Posterior cingulate gyrus (tissue), 11 donors: ENCODE measurements around the gene C20orf141.
"Not testable (repeated sequence)": the region's sequence is repeated elsewhere in the genome, so short reads cannot be mapped to it uniquely, and the experiment has no call there.

Experiments
- DNase-seq, 10 donors: peaks; one replicate each; pipeline versions ENCODE4 v3.0.0 to v3.0.0-alpha.2; 2020 to 2021; ENCODE audit warnings: mixed read lengths in 3 of 10
- intact Hi-C: fragments of 100-400 bp; cut with DNase I; formaldehyde crosslinking; loops from one replicate; pipeline ENCODE4 v1.15.1; 2023

C20orf141 gene

GRCh38 chr20:2799271-2799670, 15.5 kb upstream of the C20orf141 start:
- DNase-seq, result peak in 1 of 10 donors; percentile 75
- intact Hi-C loops, result no loop called here

GRCh38 chr20:2799688-2800520, 14.9 kb upstream of the C20orf141 start:
- DNase-seq, result peak in 1 of 10 donors; percentile 77
- intact Hi-C loops, result no loop called here

- peak in 1 of 10 donors; percentile 74 for DNase-seq
- intact Hi-C loops, result no loop called here
These were observed 14.1 kb upstream of the C20orf141 start, which contains the start of gene CPXM1 for GRCh38 chr20:2800521-2801285. Gene CPXM1 (minus strand): TSS chr20:2800627. CDS start chr20:2800572, 55 bp downstream.

GRCh38 chr20:2801286-2801728, 13.5 kb upstream of the C20orf141 start:
- intact Hi-C loops, result no loop called here
- DNase-seq, result peak in 1 of 10 donors; percentile 49

- peak in 1 of 10 donors; percentile 27 for DNase-seq
- intact Hi-C loops, result no loop called here
These were observed 10.6 kb upstream of the C20orf141 start for GRCh38 chr20:2804041-2804828.

- intact Hi-C loops, result no loop called here
- DNase-seq, result peak in 1 of 10 donors; percentile 57
These were observed 9.7 kb upstream of the C20orf141 start for GRCh38 chr20:2804852-2805688.

GRCh38 chr20:2805689-2806350, 9.0 kb upstream of the C20orf141 start:
- intact Hi-C loops, result no loop called here

GRCh38 chr20:2806351-2806701, 8.5 kb upstream of the C20orf141 start:
- no peak for DNase-seq

More at GRCh38 chr20:2805689-2806350, 9.0 kb upstream of the C20orf141 start:
- DNase-seq, result peak in 1 of 10 donors; percentile 36

GRCh38 chr20:2807019-2807418, 7.8 kb upstream of the C20orf141 start:
- intact Hi-C loops, result no loop called here
- peak in 1 of 10 donors; percentile 21 for DNase-seq

More at GRCh38 chr20:2806351-2806701, 8.5 kb upstream of the C20orf141 start:
- intact Hi-C loops, result no loop called here

- peak in 1 of 10 donors; percentile 25 for DNase-seq
- intact Hi-C loops, result not testable (repeated sequence)
These were observed 6.9 kb upstream of the C20orf141 start for GRCh38 chr20:2807929-2808328.

- intact Hi-C loops, result no loop called here
- no peak for DNase-seq
These were observed 5.1 kb upstream of the C20orf141 start for GRCh38 chr20:2809690-2810089.

GRCh38 chr20:2812189-2812588, 2.6 kb upstream of the C20orf141 start:
- no peak for DNase-seq
- intact Hi-C loops, result no loop called here

- intact Hi-C loops, result no loop called here
- DNase-seq, result no peak
These were observed 711 bp upstream of the C20orf141 start for GRCh38 chr20:2814076-2814475.

GRCh38 chr20:2815242-2815900, 584 bp downstream of the C20orf141 start:
- intact Hi-C loops, result no loop called here
- DNase-seq, result peak in 1 of 10 donors; percentile 64

- intact Hi-C loops, result no loop called here
- peak in 1 of 10 donors; percentile 62 for DNase-seq
These were observed 1.3 kb downstream of the C20orf141 start, which contains the start of gene TMEM239 for GRCh38 chr20:2816030-2816582. Gene TMEM239 (plus strand): TSS chr20:2816364. CDS start chr20:2816555, 191 bp downstream.

- DNase-seq, result peak in 1 of 10 donors; percentile 59
These were observed 2.0 kb downstream of the C20orf141 start for GRCh38 chr20:2816583-2817340.

GRCh38 chr20:2817341-2817726, 2.5 kb downstream of the C20orf141 start:
- intact Hi-C loops, result no loop called here

More at GRCh38 chr20:2816583-2817340, 2.0 kb downstream of the C20orf141 start:
- intact Hi-C loops, result no loop called here

More at GRCh38 chr20:2817341-2817726, 2.5 kb downstream of the C20orf141 start:
- peak in 1 of 10 donors; percentile 57 for DNase-seq
